AG09309 (cell line): Measurements from ENCODE around the gene PSMB10.

Experiments used
- DNase-seq: peaks from one replicate; pipeline ENCODE4 v3.0.0-alpha.2; 2010; ENCODE audit warnings: low read depth
- H3K4me3 ChIP-seq: 2 replicates; pipeline ENCODE4 v1.5.1; 2011; ENCODE audit warnings: mild to moderate bottlenecking, low read depth, low read length, moderate library complexity; ENCODE audit not compliant: control insufficient read depth
- TF ChIP-seq, protein P1 (sequence below): IDR thresholded peaks from 2 replicates; pipeline ENCODE4 v1.5.1; 2011; ENCODE audit warnings: mild to moderate bottlenecking, low read depth, low read length, inconsistent platforms; ENCODE audit not compliant: insufficient read depth, control insufficient read depth; ENCODE audit errors: missing control alignments

PSMB10 gene

GRCh38 chr16:67935402-67936123 is 1.1 kb downstream of the PSMB10 start:
- TF ChIP-seq, protein P1, sequence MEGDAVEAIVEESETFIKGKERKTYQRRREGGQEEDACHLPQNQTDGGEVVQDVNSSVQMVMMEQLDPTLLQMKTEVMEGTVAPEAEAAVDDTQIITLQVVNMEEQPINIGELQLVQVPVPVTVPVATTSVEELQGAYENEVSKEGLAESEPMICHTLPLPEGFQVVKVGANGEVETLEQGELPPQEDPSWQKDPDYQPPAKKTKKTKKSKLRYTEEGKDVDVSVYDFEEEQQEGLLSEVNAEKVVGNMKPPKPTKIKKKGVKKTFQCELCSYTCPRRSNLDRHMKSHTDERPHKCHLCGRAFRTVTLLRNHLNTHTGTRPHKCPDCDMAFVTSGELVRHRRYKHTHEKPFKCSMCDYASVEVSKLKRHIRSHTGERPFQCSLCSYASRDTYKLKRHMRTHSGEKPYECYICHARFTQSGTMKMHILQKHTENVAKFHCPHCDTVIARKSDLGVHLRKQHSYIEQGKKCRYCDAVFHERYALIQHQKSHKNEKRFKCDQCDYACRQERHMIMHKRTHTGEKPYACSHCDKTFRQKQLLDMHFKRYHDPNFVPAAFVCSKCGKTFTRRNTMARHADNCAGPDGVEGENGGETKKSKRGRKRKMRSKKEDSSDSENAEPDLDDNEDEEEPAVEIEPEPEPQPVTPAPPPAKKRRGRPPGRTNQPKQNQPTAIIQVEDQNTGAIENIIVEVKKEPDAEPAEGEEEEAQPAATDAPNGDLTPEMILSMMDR = no peak
- H3K4me3 ChIP-seq = peak overlapping the region; percentile 98
- peak; percentile 65 for DNase-seq

GRCh38 chr16:67935101-67935401 is 1.6 kb downstream of the PSMB10 start:
- no peak for DNase-seq
- peak overlapping the region; percentile 98 for H3K4me3 ChIP-seq
- TF ChIP-seq, protein P1 = no peak

- TF ChIP-seq, protein P1 = no peak
- DNase-seq = no peak
- H3K4me3 ChIP-seq = peak overlapping the region; percentile 98
Measured at GRCh38 chr16:67934306-67935100, 2.1 kb downstream of the PSMB10 start.

GRCh38 chr16:67933805-67934204 is 2.8 kb downstream of the PSMB10 start:
- TF ChIP-seq, protein P1 = no peak
- no peak for DNase-seq
- no peak overlapping the region for H3K4me3 ChIP-seq

DNA sequence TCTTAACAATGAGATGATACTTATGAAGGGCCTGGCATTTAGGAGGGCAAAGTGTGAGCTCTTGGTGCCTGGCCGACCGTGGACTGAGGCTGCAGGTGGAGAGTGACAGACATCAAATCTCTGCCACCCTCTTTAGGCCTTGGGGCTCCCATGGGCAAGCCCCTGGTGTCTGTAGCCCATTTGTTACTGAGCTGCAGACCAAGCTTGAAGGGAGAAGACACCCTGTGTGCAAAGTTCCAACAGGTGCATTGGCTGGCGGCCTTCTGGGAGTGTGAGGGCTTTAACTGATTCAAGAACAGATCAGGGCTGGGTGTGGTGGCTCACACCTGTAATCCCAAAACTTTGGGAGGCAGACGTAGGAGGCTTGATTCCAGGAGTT is 4.2 kb downstream of the PSMB10 start:
- TF ChIP-seq, protein P1 = no peak

DNA sequence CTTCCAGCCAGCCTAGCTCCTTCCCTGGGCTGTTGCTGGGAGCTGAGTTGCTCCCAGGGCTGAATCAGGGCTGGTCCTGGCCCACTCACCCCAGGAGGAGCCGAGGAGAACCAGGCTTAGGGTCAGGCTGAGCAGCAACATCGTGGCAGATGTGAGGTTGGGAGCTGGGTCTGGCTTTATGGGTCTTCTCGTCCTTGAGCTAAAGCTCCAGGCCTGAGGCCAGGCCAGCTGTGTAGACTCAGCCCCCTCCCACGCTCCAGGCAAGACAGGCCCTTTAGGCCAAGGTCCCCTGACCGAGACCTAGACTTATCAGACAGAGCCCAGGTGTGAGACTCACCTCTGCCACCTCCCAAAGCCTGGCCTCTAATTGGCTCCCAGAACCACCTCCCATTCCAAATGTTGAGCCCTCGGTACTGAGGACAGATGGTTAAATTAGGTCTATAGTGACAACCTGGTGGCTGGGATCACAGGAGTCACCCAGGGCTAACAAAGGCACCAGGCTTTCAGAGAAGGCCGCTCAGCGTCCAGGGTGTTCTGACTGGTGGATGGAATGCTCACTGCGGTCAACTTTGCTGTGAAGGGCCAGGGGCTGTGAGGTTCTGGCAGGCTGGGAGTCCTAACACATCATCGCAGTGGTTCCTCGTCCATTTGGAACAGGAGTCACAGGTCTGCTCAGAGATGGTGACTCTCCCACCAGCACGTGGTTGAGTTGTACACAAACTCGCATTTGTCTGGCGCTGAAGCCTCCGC is 4.8 kb downstream of the PSMB10 start, which contains the start of gene CTRL:
CTRL (minus strand) TSS at position 151 of the 750 bp plus-strand sequence; CDS start at position 141, 10 bp downstream.
- H3K4me3 ChIP-seq = no peak within 1 kb of the TSS
- TF ChIP-seq, protein P1 = peak; percentile 12
- no peak for DNase-seq

More for the DNA sequence above, 4.2 kb downstream of the PSMB10 start:
- no peak for DNase-seq
- no peak overlapping the region for H3K4me3 ChIP-seq
